GM19099 (cell line): ENCODE data around the gene KCNQ5.

Source experiments
- POLR2A ChIP-seq: IDR thresholded peaks from 3 replicates; pipeline ENCODE4 v1.6.1; 2011; ENCODE audit warnings: low read depth; ENCODE audit not compliant: insufficient read length; ENCODE audit errors: extremely low read depth

KCNQ5 gene

DNA sequence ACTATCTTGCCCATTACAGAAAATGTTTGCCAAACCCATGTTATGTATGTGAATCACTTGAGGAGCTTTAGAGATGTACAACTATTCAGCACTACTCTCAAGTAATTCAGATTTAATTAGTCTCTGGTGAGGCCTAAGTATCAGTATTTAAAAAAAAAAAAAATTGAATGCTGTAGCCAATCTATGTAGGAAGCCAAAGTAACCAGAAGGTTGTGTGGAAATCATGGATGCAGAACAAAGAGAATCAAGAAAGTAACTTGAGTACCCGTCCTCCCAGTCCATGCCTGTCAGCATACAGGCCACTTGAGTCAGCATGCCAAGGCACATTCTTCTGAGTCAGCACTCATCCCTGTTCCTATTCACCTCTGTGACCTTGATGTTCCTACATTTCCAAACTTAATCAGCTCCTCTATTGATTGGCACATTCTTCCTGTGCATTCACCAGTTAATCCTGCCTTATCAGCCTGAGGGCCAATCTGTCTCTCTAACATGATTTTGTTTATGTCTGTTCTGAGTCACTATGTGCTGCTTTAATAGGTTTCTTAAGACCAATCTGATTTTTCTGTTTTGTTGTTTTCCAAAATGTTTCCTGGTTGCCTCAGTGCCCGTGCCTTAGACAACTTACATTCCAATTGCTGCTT, 165.6 kb downstream of the KCNQ5 start:
- TF ChIP-seq POLR2A, result no peak

DNA sequence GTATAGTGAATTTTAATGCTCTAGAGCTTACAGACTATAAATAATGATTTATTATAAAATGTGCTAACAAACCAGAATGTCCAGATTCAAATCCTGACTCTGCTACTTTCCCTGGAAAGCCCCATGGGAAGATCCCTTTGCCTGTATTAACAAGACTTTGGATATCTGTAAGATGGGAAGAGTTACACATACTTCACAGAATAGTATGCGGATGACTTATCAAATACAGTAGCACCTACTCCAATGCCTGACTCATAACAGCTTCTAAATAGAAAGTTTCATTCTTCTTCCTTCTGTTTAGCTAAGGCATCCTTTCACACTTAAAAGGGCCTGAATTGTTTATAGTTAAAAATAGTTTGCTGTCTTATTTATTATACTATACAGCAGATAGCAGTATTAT, 166.3 kb downstream of the KCNQ5 start:
- TF ChIP-seq POLR2A, result no peak

DNA sequence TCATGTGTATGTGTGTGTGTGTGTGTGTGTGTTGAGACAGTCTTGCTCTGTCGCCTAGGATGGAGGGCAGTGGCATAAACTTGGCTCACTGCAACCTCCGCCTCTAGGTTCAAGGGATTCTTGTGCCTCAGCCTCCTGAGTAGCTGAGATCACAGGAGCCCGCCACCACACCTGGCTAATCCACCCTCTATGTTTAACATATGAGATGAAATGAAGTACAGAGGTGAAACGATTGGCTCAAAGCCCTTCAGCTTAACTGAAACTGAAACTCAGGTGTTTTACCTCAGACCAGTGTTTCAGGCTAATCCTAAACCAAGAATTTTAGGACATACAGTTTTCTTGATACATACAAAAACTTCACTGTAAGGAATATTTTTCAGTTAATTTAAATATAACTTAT, 167.3 kb downstream of the KCNQ5 start:
- no peak for TF ChIP-seq POLR2A

DNA sequence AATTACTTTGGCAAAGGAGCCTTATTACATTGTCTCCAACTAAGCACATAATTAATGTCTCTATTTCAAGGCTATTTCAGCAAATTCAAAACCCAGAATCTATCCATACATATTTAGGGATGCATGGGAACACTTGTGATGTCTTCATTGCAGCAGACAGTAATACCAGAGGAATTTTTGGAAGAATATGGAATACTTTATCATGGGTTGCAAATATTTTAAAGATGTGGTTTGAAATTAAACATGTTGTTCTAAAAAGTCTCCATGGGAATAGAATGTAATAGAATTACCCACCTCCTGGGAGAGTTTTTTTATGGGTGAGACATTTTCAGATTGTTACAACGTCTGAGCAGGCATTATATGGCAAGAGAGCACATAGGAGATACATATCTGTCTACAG, 170.8 kb downstream of the KCNQ5 start:
- no peak for TF ChIP-seq POLR2A

DNA sequence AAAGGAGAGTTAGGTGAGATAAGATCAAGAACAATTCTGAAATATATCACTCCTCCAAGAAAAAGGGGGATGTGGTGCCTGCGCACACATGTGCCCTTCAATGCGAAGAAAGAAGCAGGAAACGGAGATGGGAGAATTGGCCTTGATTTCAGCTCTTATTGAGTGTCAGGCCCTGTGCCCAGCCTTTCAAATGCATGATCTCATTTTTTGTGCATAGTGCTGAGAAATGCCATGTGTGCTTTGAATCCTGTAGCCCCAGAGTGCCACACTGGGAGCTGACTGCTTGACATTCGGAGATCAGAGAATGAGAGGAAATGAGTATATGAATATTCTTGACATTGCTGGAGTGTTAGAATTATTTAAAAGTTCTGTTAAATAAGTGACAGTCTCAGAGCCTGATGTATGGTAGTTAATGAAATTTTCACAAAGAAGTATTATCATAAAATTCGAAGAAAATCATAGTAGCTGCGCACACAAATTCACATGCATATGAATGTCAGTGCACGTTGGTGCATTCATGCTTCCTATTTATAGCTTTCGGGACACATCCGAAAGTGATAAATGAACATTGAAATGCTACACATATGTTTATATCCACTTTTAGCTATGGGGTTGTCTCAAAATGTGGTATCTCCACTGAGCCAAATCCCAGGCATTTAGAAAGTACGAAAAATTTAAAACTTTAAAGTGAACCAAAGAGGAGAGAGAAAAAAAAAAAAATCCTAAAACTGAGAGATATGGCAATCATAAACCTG, 172.0 kb downstream of the KCNQ5 start:
- TF ChIP-seq POLR2A, result no peak

DNA sequence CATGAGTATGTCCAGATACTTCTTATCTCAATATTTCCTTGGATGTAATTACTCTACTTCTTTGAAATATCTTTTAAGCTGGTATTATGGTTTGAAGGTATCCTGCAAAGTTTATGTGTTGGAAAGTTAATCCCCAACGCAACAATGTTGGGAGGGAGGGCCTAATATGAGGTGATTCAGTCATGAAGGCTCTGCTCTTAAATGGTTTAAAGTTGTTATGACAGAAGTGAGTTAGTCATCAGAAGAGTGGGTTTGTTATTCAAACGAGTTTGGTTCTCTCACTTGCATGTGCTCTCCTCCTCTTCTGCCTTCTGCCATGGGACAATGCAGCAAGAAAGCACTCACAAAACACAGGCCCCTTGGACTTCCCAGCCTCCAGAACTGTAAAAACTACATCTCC, 176.3 kb downstream of the KCNQ5 start:
- TF ChIP-seq POLR2A, result no peak

DNA sequence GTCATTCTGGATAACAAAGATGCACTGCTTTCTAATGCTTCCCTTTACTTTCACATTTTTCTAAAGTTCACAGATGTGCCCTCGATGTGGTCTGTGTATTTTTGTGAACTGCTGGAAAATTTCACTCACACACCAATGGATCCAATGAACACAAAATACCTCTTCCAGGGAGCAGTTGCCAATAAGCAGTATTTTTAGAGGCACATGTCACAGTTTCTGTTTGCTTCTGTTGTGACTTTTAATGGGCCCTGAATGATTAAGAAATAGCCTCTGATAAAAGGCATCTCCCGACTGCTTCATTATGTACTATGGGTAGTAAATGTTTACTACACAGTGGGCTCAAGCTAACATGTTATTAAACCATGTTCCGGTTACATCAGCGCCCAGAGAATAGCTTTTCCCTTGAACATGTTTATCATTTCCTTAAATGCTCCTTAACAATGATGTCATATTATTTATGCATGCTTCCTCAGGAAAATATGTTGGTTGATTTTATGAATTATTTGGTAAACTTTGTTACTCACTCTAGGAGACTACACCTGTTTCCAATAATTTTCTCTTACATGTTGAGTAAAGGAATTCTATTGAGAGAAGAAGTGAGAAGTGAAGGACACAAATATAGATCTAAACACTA, 188.0 kb downstream of the KCNQ5 start:
- TF ChIP-seq POLR2A, result no peak

DNA sequence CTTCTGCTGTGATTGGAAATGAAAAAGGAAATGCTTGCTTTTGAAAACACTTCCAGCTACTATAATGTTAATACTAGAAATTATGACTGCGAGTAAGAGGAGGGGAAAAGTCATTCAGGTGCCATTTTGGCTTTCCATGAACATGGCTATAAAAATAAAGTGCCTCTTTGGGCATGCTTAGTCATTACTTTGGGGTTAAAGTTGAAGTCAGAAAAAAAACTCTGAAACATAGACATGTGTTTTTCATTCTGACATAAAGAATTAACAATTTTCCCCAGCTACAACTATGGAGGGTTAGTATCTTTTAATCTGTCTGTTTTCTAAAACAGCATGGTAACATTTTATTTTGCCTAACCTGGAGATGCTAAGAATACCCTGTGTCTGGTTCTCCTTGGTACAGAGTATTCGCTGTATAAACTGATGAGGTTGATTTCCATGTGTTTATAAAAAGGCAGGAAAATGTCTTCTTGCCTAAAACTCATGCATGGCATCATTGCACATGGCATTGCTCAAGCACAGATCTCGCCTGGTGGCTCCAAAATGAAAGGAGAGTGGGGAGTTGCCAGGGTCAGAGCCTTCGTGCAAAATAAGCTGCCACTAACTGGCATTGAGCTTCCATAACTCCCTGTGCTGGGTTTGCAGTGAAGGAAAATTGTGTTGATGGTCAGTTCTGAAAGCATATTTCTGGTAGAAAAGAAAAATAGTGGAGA, 188.9 kb downstream of the KCNQ5 start:
- TF ChIP-seq POLR2A, result no peak

DNA sequence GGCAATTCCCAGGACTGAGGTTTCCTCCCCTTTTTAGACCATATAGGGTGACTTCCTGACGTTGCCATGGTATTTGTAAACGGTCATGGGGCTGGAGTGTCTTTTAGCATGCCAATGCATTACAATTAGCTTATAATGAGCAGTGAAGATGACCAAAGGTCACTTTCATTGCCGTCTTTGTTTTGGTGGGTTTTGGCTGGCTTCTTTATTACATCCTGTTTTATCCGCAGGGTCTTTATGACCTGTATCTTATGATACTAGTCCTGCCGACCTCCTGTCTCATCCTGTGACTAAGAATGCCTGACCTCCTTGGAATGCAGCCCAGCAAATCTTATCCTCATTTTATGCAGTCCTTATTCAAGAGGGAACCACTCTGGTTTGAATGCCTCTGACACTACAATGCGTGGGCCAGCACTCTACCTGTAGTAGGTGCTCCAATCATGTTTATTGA, 190.1 kb downstream of the KCNQ5 start:
- TF ChIP-seq POLR2A, result no peak

DNA sequence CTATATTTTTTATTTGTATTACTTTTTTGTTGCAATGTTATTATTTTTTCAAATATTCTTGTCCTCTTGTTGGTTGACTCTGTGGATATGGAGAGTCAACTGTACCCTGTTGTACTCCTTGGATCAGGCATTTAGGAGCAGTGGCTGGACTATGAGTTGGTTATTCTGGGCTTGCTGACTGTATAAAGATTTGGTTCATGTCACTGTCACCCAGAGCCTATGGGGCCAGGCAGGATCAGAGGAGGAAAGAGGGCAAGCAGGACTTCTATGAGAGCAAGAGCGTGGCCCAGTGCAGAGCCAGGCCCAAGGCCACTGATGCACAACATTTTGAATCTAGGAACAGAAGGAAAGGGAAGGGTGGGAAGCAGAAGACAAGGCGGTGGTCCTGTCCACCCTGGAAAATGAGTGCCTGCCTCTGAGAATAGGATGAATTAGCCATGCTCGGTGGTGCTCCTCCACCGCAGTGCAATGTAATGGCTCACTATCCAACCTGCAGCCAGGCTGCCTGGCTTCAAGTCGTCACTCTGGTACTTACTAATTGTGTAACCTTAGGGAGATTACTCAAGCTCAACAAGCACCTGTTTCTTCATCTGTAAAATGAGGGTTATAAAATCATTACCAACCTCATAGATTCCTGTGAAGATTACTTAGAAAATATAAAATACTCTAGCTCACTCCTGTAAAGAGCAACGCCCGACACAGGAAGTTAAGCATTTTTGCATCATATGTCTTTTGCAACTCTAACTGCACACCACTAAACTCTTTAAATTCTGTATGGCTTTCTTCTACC, 192.1 kb downstream of the KCNQ5 start:
- no peak for TF ChIP-seq POLR2A

DNA sequence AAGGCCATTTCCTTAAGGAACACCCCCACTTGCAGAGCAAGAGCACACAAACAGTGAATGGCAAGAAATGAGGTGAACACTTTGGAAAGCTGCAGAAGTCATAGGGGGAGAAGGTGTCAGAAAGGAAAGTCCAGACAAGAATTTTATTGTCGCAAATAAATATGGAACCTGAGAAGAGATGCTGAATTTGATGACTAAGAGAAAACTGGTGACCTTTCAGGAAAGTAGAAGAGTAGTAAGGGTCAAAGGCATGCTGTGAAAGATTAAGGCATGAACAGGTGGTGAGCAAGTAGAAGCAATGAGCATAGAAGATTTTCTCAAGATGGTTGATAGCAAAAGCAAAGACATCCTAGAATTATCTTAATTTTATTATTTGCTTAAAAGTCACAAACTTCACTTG, 194.2 kb downstream of the KCNQ5 start:
- TF ChIP-seq POLR2A, result no peak

DNA sequence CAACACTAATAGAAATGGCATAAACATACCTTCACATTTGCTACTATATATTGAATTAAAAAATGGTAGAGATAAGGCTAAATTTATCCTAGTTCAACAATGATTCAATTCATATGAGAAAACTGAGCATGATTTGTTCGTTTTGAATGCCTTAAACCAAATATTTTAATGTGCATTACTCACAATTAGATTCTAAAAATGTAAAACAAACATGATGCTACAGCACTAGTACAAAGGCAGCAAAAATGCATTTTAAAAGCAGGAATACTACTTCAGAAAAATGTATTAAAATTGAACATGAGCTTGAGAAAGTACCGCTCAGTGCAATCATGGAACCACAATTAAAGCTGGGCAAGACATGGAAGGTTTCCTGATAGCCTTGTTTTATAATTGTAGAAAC, 195.3 kb downstream of the KCNQ5 start:
- TF ChIP-seq POLR2A, result no peak

DNA sequence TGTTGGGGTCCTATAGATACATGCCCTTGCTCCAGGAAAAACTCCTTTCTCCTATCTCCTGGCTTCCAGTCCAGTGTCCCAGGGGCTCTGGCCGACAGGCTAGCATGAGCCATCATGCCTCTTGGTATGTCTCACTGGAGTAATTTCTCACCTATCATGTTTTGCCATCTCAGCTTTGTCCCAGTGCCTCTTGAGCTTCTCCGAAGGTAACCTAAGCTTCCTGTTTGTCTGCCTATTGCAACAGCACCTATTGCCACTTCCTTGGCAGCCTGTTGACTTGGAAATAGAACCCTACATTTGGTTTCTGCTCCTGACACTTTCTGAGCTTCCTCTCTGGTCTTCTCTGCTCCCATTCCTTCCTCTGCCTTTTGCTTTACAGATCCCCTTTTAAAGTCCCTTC, 197.7 kb downstream of the KCNQ5 start:
- no peak for TF ChIP-seq POLR2A

DNA sequence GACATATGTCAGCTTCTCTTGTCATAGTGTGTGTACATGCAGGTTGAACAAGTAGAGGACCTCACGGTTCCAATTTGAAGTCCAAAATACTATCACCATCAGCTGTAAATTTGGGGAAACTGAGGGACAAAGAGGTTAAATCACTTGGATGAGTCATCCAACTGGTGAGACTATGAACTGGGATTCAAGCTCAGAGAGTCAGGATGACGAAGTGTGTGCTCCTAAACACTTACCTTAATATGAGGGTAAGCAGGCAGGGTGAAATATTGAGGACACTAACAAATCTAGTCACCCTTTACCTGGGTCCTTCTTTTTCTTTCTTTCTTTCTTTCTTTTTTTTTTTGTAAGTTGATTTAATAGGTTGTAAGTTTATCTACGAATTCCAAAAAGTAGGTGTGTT, 198.3 kb downstream of the KCNQ5 start:
- TF ChIP-seq POLR2A, result no peak

DNA sequence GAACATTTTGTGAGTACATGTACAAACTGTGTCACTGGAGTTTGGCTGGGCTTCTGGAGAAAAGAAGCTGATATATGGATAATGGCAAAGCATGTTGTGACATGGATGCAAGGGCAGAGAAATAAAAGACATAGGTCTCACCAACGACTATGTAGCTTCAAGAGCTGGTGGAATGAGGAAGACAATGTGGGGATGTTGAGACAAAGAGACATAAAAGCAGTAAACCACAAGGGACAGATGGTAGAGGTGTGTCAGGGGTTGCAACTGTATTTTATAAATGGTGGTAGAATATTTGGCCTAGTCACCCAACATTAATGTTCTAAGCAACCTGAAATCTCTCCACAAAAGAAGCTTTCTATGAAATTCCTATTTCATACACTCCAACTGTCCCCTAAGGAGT, 199.0 kb downstream of the KCNQ5 start:
- TF ChIP-seq POLR2A, result no peak
